Thoracic aorta (tissue), 2 donors: Measurements from ENCODE around the gene ZNF442. TPM values are rescaled to one million over a fixed set of nuclear protein-coding genes. Genes with fewer than 3 reads are reported as not detected.

Source experiments
- ATAC-seq: fragments of 150-250 bp; one replicate; pipeline ENCODE4 v1.8.0; 2017; ENCODE audit warnings: low read depth; ENCODE audit not compliant: insufficient number of reproducible peaks, low FRiP score
- DNase-seq: peaks from one replicate; pipeline ENCODE4 v3.0.0-alpha.2; 2020; ENCODE audit warnings: low spot score
- H3K27ac ChIP-seq, 2 donors: fragments of 200-600 bp; sonication (generic); 1 replicate in 1 of 2; 2 replicates in 1 of 2; pipeline ENCODE4 v1.5.1; 2016; ENCODE audit warnings: mild to moderate bottlenecking in 2 of 2, moderate library complexity in 2 of 2
- H3K27me3 ChIP-seq: fragments of 200-600 bp; sonication (generic); replicated peaks from 2 replicates; pipeline ENCODE4 v1.6.0; 2016; ENCODE audit warnings: mild to moderate bottlenecking; ENCODE audit not compliant: insufficient read depth
- H3K36me3 ChIP-seq: fragments of 200-600 bp; sonication (generic); one replicate; pipeline ENCODE4 v1.5.1; 2016
- H3K4me1 ChIP-seq, 2 donors: fragments of 200-600 bp; sonication (generic); 1 replicate in 1 of 2; 2 replicates in 1 of 2; pipeline versions ENCODE4 v1.5.1 to v1.6.0; 2016; ENCODE audit warnings: low read depth in 2 of 2, mild to moderate bottlenecking in 1 of 2; ENCODE audit not compliant: control insufficient read depth in 1 of 2
- H3K4me3 ChIP-seq: fragments of 200-600 bp; sonication (generic); 2 replicates; pipeline ENCODE4 v1.5.1; 2016; ENCODE audit warnings: mild to moderate bottlenecking
- H3K9me3 ChIP-seq: fragments of 200-600 bp; sonication (generic); 2 replicates; pipeline ENCODE4 v1.5.1; 2016
- total RNA-seq, 2 donors: library from RNA; depleted of rRNA; stranded (reverse); fragments of >200 nt; gene quantifications; one replicate each; pipeline versions ENCODE4 v1.1.0 to v1.2.3, GENCODE V29; 2016
- TF ChIP-seq, protein P1 (sequence below): fragments of 200-600 bp; sonication (generic); IDR thresholded peaks from one replicate; pipeline ENCODE4 v1.5.1; 2019; ENCODE audit warnings: antibody characterized with exemption

The ZNF442 gene
- total RNA-seq, 2 donors from 2014 or later = 0.81 to 11.1 TPM

DNA sequence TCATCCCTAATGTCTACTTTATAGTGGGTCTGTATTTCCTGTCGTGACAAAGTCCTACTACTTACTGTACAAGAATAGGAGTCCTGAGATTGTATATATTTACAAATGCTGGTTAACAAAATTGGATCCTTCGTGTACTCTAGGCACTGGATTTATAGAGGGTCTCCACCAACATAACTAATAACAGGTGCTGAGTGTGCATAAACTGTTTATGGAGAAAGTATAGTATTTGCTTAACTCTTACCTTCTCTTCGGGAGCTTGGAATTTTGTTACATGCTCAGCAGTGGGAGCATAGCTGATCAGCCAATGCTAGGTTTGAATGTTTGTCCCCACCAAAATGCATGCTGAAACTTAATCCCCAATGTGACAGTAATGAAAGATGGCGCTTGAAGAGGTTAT, 12.1 kb downstream of the ZNF442 start:
- ATAC-seq (no peak), DNase-seq (no peak)
- Histone ChIP-seq H3K27ac (no peak overlapping the region), H3K36me3 (peaks cover 27% of the 10 kb centered on the region), H3K4me1 (no peaks in the 10 kb centered on the region), H3K9me3 (peaks cover 59% of the 10 kb centered on the region), H3K27me3 (no peaks in the 10 kb centered on the region), H3K4me3 (no peak overlapping the region)
- TF ChIP-seq, protein P1, sequence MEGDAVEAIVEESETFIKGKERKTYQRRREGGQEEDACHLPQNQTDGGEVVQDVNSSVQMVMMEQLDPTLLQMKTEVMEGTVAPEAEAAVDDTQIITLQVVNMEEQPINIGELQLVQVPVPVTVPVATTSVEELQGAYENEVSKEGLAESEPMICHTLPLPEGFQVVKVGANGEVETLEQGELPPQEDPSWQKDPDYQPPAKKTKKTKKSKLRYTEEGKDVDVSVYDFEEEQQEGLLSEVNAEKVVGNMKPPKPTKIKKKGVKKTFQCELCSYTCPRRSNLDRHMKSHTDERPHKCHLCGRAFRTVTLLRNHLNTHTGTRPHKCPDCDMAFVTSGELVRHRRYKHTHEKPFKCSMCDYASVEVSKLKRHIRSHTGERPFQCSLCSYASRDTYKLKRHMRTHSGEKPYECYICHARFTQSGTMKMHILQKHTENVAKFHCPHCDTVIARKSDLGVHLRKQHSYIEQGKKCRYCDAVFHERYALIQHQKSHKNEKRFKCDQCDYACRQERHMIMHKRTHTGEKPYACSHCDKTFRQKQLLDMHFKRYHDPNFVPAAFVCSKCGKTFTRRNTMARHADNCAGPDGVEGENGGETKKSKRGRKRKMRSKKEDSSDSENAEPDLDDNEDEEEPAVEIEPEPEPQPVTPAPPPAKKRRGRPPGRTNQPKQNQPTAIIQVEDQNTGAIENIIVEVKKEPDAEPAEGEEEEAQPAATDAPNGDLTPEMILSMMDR = no peak

GRCh38 chr19:12350890-12351197, 14.6 kb downstream of the ZNF442 start:
- TF ChIP-seq, protein P1 = no peak
- DNase-seq (no peak), ATAC-seq (no peak)
- H3K36me3 ChIP-seq = peaks cover 26% of the 10 kb centered on the region
- H3K27me3 ChIP-seq = no peaks in the 10 kb centered on the region
- peaks cover 74% of the 10 kb centered on the region for H3K9me3 ChIP-seq
- H3K27ac ChIP-seq = no peak overlapping the region
- no peak overlapping the region for H3K4me3 ChIP-seq
- H3K4me1 ChIP-seq = no peaks in the 10 kb centered on the region

GRCh38 chr19:12350185-12350889, 15.1 kb downstream of the ZNF442 start:
- H3K27ac ChIP-seq = no peak overlapping the region
- peaks cover 23% of the 10 kb centered on the region for H3K36me3 ChIP-seq
- H3K9me3 ChIP-seq = peaks cover 74% of the 10 kb centered on the region
- DNase-seq (no peak), ATAC-seq (no peak)
- no peaks in the 10 kb centered on the region for H3K4me1 ChIP-seq
- no peaks in the 10 kb centered on the region for H3K27me3 ChIP-seq
- TF ChIP-seq, protein P1 = no peak
- H3K4me3 ChIP-seq = no peak overlapping the region

DNA sequence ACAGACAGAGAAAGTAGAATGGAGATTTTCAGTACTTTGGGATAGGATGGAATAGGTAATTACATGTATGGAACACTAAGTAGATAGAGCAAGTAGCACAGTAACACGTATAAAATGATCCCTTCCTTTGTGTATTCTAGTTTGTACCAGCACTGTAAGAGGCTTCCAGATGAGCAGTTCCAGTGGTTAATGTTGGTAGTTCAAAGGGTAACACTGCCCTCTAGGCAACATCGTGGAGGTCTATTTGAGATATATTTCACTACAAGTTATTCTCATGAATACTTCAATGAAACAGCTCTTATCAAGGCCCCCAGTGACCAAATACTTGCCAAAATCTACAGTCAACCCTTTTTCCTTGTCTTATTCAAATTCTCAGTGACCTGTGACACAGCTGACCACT, 18.6 kb downstream of the ZNF442 start:
- peaks cover 67% of the 10 kb centered on the region for H3K9me3 ChIP-seq
- no peaks in the 10 kb centered on the region for H3K4me1 ChIP-seq
- ATAC-seq = no peak
- peaks cover 23% of the 10 kb centered on the region for H3K36me3 ChIP-seq
- H3K4me3 ChIP-seq = no peak overlapping the region
- no peak overlapping the region for H3K27ac ChIP-seq
- TF ChIP-seq, protein P1 = no peak
- DNase-seq = no peak
- no peaks in the 10 kb centered on the region for H3K27me3 ChIP-seq

GRCh38 chr19:12345197-12345596, 20.3 kb downstream of the ZNF442 start:
- H3K27ac ChIP-seq = no peak overlapping the region
- H3K27me3 ChIP-seq = no peaks in the 10 kb centered on the region
- ATAC-seq (no peak), DNase-seq (no peak)
- H3K4me3 ChIP-seq = no peak overlapping the region
- TF ChIP-seq, protein P1 = no peak
- H3K36me3 ChIP-seq = peaks cover 6% of the 10 kb centered on the region
- H3K4me1 ChIP-seq = no peaks in the 10 kb centered on the region
- peaks cover 50% of the 10 kb centered on the region for H3K9me3 ChIP-seq
